ENCODE data around the gene PTRHD1. TPM values are rescaled to one million over a fixed set of nuclear protein-coding genes. Genes with fewer than 3 reads are reported as not detected.
"Not testable (repeated sequence)": the region's sequence is repeated elsewhere in the genome, so short reads cannot be mapped to it uniquely, and the experiment has no call there.

Gene PTRHD1
- total and polyA plus RNA-seq, 2 donors (not counting 1 experiment from before 2014, with no cell fraction given): 20.2 to 29.8 TPM

DNA sequence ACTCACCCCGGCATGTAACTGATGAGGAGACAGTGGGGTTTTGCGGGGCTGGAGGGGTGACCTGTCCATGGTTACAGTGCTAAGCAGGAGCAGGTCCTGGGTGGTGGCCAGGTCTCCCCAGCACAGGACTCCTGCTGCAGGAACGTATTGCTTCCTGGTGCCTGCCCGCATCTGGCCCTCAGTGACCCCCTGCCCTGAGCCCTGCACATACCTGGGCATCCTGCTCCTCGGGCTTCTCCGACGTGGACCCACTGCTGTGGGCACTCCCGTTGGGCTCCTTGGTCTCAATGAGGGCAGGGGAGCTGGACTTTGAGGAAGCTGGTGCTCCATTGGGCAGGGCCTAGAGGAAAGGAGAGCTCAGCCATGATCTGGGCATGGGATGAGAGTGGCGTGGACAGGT lies 43.5 kb upstream of the PTRHD1 start:
- H3K9me3 ChIP-seq (ENCODE audit: control extremely low read depth in 1 of 3, control insufficient read depth in 2 of 3, insufficient read depth in 1 of 3, low read length in 2 of 3): no peaks in the 10 kb centered on the region
- no peak overlapping the region for H3K27ac Mint-ChIP-seq
- H3K9ac ChIP-seq (ENCODE audit: low read length): no peak overlapping the region
- POLR2A ChIA-PET: no interaction called here
- 98% methylated on average over 9 of the region's 9 CpGs for WGBS (ENCODE audit: insufficient coverage)
- H2AFZ ChIP-seq (ENCODE audit: insufficient read depth, low read depth, low read length, poor library complexity, severe bottlenecking): no peak overlapping the region
- H3K79me2 ChIP-seq (ENCODE audit: control insufficient read depth, insufficient read depth, low read length): no peaks in the 10 kb centered on the region
- no peaks in the 10 kb centered on the region for H3K9me3 Mint-ChIP-seq (ENCODE audit: insufficient read depth)
- H3K4me1 Mint-ChIP-seq: no peaks in the 10 kb centered on the region
- ATAC-seq (ENCODE audit: low read depth) (no peak), DNase-seq (no peak)
- no peak overlapping the region for H3K4me3 ChIP-seq (ENCODE audit: control extremely low read depth in 1 of 5, extremely low read depth in 1 of 5, insufficient read depth in 1 of 5, low read depth in 2 of 5, low read length in 4 of 5)
- H3K4me2 ChIP-seq (replicated peaks; ENCODE audit: low read depth, low read length, poor library complexity, severe bottlenecking): no peak overlapping the region
- no peak overlapping the region for H3K4me3 Mint-ChIP-seq
- H3K36me3 ChIP-seq (replicated peaks in 1 of 2; ENCODE audit: control extremely low read depth in 1 of 2, control insufficient read depth in 1 of 2, extremely low read depth in 1 of 2, insufficient read depth in 2 of 2, low read length in 1 of 2): peaks cover 0 to 35% of the 10 kb centered on the region in 2 experiments
- H3K4me1 ChIP-seq (ENCODE audit: control insufficient read depth in 2 of 2, insufficient read depth in 2 of 2, low read length in 2 of 2): no peaks in the 10 kb centered on the region
- intact Hi-C loops (cut with micrococcal nuclease): no loop called here
- H3K27ac ChIP-seq (ENCODE audit: low read length in 2 of 2): no peak overlapping the region
- no peaks in the 10 kb centered on the region for H3K27me3 ChIP-seq (replicated peaks in 1 of 4; ENCODE audit: control extremely low read depth in 1 of 4, control insufficient read depth in 3 of 4, insufficient read depth in 4 of 4, low read length in 3 of 4)
- no peaks in the 10 kb centered on the region for H3K27me3 Mint-ChIP-seq
- CTCF ChIA-PET: interaction anchor here (1.6 kb wide), 1 partner anchor 427 kb away, joined by 3 read pairs; no protein-coding TSS in a partner anchor
- TF ChIP-seq, protein P1, sequence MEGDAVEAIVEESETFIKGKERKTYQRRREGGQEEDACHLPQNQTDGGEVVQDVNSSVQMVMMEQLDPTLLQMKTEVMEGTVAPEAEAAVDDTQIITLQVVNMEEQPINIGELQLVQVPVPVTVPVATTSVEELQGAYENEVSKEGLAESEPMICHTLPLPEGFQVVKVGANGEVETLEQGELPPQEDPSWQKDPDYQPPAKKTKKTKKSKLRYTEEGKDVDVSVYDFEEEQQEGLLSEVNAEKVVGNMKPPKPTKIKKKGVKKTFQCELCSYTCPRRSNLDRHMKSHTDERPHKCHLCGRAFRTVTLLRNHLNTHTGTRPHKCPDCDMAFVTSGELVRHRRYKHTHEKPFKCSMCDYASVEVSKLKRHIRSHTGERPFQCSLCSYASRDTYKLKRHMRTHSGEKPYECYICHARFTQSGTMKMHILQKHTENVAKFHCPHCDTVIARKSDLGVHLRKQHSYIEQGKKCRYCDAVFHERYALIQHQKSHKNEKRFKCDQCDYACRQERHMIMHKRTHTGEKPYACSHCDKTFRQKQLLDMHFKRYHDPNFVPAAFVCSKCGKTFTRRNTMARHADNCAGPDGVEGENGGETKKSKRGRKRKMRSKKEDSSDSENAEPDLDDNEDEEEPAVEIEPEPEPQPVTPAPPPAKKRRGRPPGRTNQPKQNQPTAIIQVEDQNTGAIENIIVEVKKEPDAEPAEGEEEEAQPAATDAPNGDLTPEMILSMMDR (IDR thresholded peaks at IDR 0.05): no peak
- no peak for TF ChIP-seq EZH2 (IDR thresholded peaks at IDR 0.05; ENCODE audit: borderline replicate concordance, insufficient read depth, low read depth, low read length, poor library complexity, severe bottlenecking)
- no peaks in the 10 kb centered on the region for H4K20me1 ChIP-seq (ENCODE audit: control insufficient read depth, insufficient read depth, low read length, poor library complexity, severe bottlenecking)

DNA sequence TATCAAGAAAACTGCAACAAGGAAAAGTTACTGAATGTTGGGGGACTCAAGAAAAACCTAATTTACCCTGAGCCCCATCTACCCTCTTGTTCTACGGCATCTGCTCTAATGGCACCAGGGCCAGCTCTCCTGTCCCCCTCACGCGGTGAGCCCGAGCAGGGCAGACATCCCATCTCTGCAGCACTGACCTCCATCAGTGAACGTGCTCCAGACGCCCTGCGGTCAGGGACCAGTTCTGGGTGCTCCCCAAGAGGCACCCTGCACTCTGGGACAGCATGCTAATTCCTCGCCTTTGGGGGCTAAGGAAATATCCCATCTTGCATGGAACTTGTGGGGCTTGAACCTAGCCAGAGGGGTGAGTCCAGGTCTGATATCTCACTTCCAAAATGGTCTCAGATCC lies 43.0 kb upstream of the PTRHD1 start:
- Histone ChIP-seq H4K20me1 (ENCODE audit: control insufficient read depth, insufficient read depth, low read length, poor library complexity, severe bottlenecking) (no peaks in the 10 kb centered on the region), H3K27ac (ENCODE audit: low read length in 2 of 2) (no peak overlapping the region), H3K9ac (ENCODE audit: low read length) (no peak overlapping the region), H3K4me3 (ENCODE audit: control extremely low read depth in 1 of 5, extremely low read depth in 1 of 5, insufficient read depth in 1 of 5, low read depth in 2 of 5, low read length in 4 of 5) (no peak overlapping the region), H3K4me2 (replicated peaks; ENCODE audit: low read depth, low read length, poor library complexity, severe bottlenecking) (no peak overlapping the region), H2AFZ (ENCODE audit: insufficient read depth, low read depth, low read length, poor library complexity, severe bottlenecking) (no peak overlapping the region), H3K79me2 (ENCODE audit: control insufficient read depth, insufficient read depth, low read length) (no peaks in the 10 kb centered on the region), H3K36me3 (replicated peaks in 1 of 2; ENCODE audit: control extremely low read depth in 1 of 2, control insufficient read depth in 1 of 2, extremely low read depth in 1 of 2, insufficient read depth in 2 of 2, low read length in 1 of 2) (peaks cover 0 to 34% of the 10 kb centered on the region in 2 experiments), H3K27me3 (replicated peaks in 1 of 4; ENCODE audit: control extremely low read depth in 1 of 4, control insufficient read depth in 3 of 4, insufficient read depth in 4 of 4, low read length in 3 of 4) (no peaks in the 10 kb centered on the region), H3K9me3 (ENCODE audit: control extremely low read depth in 1 of 3, control insufficient read depth in 2 of 3, insufficient read depth in 1 of 3, low read length in 2 of 3) (no peaks in the 10 kb centered on the region), H3K4me1 (ENCODE audit: control insufficient read depth in 2 of 2, insufficient read depth in 2 of 2, low read length in 2 of 2) (no peaks in the 10 kb centered on the region)
- intact Hi-C loops (cut with micrococcal nuclease): no loop called here
- DNase-seq (no peak), ATAC-seq (ENCODE audit: low read depth) (no peak)
- H3K9me3 Mint-ChIP-seq (ENCODE audit: insufficient read depth): no peaks in the 10 kb centered on the region
- TF ChIP-seq EZH2 (IDR thresholded peaks at IDR 0.05; ENCODE audit: borderline replicate concordance, insufficient read depth, low read depth, low read length, poor library complexity, severe bottlenecking): no peak
- TF ChIP-seq, protein P1 (IDR thresholded peaks at IDR 0.05): no peak
- no peak overlapping the region for H3K27ac Mint-ChIP-seq
- WGBS (ENCODE audit: insufficient coverage): 98% methylated on average over 8 of the region's 8 CpGs
- no peak overlapping the region for H3K4me3 Mint-ChIP-seq
- ChIA-PET CTCF (interaction anchor here (1.6 kb wide), 1 partner anchor 427 kb away, joined by 3 read pairs; no protein-coding TSS in a partner anchor), POLR2A (no interaction called here)
- no peaks in the 10 kb centered on the region for H3K27me3 Mint-ChIP-seq
- no peaks in the 10 kb centered on the region for H3K4me1 Mint-ChIP-seq

- intact Hi-C loops (cut with micrococcal nuclease); H3K79me2 ChIP-seq (ENCODE audit: control insufficient read depth, insufficient read depth, low read length); H2AFZ ChIP-seq (ENCODE audit: insufficient read depth, low read depth, low read length, poor library complexity, severe bottlenecking); H3K9ac ChIP-seq (ENCODE audit: low read length); H3K4me1 Mint-ChIP-seq; POLR2A ChIA-PET; H3K4me3 Mint-ChIP-seq; H3K27me3 ChIP-seq (replicated peaks in 1 of 4; ENCODE audit: control extremely low read depth in 1 of 4, control insufficient read depth in 3 of 4, insufficient read depth in 4 of 4, low read length in 3 of 4); H3K27me3 Mint-ChIP-seq; H3K27ac Mint-ChIP-seq; DNase-seq; H3K27ac ChIP-seq (ENCODE audit: low read length in 2 of 2); H3K4me2 ChIP-seq (replicated peaks; ENCODE audit: low read depth, low read length, poor library complexity, severe bottlenecking); H3K9me3 Mint-ChIP-seq (ENCODE audit: insufficient read depth); ATAC-seq (ENCODE audit: low read depth); H4K20me1 ChIP-seq (ENCODE audit: control insufficient read depth, insufficient read depth, low read length, poor library complexity, severe bottlenecking); H3K4me3 ChIP-seq (ENCODE audit: control extremely low read depth in 1 of 5, extremely low read depth in 1 of 5, insufficient read depth in 1 of 5, low read depth in 2 of 5, low read length in 4 of 5); H3K4me1 ChIP-seq (ENCODE audit: control insufficient read depth in 2 of 2, insufficient read depth in 2 of 2, low read length in 2 of 2); H3K9me3 ChIP-seq (ENCODE audit: control extremely low read depth in 1 of 3, control insufficient read depth in 2 of 3, insufficient read depth in 1 of 3, low read length in 2 of 3): not testable (repeated sequence)
- CTCF ChIA-PET: interaction anchor here (1.6 kb wide), 1 partner anchor 426 kb away, joined by 3 read pairs; no protein-coding TSS in a partner anchor
- H3K36me3 ChIP-seq (replicated peaks in 1 of 2; ENCODE audit: control extremely low read depth in 1 of 2, control insufficient read depth in 1 of 2, extremely low read depth in 1 of 2, insufficient read depth in 2 of 2, low read length in 1 of 2): peaks cover 0 to 34% of the 10 kb centered on the region in 2 experiments
- 92% methylated on average over 6 of the region's 8 CpGs for WGBS (ENCODE audit: insufficient coverage)
Measured at GRCh38 chr2:24835411-24835810, 42.2 kb upstream of the PTRHD1 start.
